NCI-H2196 (cell line): ENCODE measurements around the gene PRKD1.
A peak's percentile ranks its signal among the peaks of the same experiment; 100 is the strongest.
"Not testable (repeated sequence)": the region's sequence is repeated elsewhere in the genome, so short reads cannot be mapped to it uniquely, and the experiment has no call there.

Experiments
- DNase-seq: peaks from one replicate; lab custom pipeline; 2025; ENCODE audit not compliant: unreplicated experiment; lab: John Stamatoyannopoulos, UW

Gene PRKD1

DNA sequence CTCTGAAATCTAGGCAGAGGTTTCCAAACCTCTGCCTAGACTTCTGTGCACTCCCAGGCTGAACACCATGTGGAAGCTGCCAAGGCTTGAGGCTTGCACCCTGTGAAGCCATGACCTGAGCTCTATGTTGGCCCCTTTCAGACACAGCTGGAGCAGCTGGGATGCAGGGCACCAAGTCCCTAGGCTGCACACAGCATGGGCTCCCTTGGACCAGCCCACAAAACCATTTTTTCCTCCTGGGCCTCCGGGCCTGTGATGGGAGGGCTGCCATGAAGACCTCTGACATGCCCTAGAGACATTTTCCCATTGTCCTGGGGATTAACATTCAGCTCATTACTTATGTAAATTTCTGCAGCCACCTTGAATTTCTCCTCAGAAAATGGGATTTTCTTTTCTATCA lies 88.0 kb downstream of the PRKD1 start:
- not testable (repeated sequence) for DNase-seq

DNA sequence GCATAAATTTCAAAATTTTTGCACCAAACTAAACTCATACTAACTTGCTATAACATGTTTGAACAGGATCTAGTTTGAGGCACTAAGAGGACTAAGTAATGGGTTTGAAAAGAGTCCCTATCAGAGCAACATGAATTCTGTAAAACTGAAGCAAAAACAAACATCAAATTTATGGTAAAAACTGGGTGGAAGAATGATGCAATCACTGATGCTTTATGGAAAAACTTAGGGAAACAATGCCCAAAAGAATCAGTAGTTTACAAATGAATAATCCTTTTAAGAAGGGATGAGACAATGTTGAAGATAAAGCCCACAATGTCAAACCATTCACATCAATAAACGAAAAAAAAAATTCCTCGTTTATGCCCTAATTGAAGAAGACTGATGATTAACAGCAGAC lies 88.9 kb downstream of the PRKD1 start:
- DNase-seq = no peak

DNA sequence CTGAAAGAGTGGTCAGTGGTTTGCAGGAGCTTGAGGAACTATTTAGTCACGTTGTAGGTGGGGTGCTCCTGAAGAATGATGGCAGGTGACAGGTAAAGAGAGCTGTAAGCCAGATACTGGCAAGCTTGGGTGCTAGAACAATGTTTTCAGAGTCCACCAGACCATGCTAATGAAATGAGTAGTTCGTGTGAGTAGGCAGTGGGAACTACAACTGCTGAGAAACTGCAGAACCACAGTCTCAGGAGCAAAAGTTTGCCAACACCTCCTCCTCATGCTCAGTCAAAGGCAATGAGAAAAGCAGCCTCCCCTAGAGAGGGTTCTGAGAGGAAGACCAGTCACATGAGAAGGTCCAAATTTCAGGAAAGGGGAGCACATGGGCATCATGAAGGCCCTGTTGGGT lies 91.3 kb downstream of the PRKD1 start:
- no peak for DNase-seq

DNA sequence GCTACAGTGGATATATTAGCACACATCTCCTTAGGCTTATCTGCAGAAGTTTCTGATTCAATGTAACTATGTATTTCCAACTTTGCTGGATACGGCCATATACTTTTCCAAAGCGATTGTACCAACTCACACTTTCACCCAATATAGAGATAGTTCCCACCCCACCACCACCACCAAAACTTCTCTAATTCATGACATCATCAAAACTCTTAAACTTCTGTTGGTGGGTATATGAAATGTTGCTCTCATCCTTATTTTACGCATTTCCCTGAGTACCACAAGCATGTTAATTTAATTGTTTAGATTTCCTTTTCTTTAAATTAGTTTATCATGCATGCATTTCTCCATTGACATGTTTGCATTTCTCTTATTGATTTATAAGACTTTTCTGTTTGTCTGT lies 95.6 kb downstream of the PRKD1 start:
- DNase-seq = no peak

DNA sequence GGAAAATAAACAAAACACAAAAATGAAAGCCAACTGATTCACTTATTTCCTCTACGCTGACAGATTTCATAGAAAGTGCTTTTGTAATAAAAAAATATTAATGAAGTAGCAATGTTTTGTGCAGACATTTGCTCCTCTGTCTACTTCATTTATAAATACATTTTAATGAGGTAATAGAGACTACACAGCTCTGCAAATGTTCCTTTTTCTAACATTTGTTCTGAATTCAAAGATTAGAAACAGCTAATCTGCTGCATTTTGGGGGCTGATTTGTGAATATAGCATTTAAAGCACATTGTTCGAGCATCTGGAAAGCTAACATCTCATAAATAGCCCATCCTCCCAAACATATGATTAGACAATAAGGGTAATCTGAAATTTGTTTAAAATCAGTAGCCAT lies 97.8 kb downstream of the PRKD1 start:
- no peak for DNase-seq

DNA sequence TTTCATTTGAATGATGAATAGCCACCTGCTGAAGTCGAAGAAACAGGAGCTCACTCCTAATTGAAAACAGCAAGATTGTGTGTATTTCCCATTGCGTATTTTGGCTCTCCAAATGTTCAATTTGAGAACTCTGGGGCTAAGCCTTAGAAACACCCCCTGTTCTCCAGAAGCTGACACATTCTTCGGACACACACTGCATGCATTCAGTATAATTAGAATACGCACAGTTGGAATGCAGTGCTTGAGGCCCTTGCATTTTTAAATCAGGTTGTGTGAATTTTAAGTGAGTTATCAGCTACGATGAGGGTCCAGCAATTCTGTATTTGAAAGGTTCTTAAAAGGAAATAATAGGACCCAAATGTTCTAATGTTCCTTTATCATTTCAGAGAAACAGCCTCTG lies 103.8 kb downstream of the PRKD1 start:
- no peak for DNase-seq

DNA sequence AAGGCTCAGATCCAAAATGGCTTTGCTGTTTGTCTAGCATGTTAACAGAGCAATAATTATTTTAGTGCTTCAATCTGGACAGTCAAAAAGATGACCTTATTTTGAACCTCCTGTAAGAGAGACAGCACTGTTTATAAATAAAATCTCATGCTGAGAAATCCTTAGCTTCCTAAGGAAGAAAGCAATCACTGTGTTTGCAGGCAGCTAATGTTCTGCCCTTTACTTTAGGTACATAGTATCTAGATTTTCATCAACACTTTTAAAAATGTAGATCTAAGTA lies 105.3 kb downstream of the PRKD1 start:
- no peak for DNase-seq

DNA sequence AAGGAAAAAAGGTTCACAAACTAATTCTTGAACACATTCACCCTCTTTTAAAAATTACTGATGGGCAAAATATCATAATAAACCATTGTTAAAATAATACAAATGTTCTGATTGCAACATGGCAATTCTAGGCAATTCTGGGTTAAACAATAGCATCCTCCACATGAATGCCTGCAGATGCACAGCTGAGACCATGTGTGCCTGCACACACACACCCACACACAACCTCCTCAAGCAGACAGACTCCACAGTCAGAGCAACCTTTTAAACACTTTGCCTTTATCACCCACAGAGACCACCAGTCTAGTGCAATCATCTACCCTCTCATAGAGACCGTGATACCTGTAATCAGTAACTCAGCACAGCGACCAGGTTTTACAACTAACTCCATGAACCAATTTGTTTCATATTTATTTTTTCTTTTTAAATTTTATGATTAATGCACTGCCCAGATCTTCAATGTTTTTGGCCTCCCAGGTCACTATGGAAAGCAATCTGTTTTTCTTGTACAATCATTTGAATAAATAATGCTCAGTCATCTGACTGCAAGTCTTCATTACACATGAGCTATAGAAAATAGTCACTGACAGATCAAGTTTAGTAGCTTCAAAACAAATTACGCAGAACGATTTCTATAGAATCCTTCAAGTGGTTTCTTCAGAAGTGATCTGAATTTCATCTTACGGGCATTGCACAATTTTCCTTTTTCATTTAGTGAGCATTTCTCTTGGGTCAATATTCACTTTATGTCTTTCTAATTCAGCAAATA lies 105.8 kb downstream of the PRKD1 start:
- peak; percentile 77 for DNase-seq

DNA sequence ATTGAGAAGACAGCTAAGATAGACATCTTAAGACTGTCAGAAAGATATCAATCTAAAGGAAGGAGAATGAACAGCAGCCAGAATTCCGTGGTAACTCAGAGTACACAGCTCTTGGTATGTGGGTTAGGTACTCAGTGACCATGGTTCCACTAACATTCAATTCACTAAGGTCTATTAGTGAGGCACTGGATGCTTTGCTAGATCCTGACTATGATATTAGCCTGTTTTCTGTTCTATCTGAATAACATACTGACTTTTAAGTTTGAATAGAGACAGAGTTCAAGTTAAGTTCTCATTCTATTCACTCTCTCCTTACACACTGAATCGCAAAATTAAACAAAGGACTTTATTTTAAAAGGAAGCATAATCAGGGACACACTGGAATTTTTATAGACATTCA lies 106.4 kb downstream of the PRKD1 start:
- no peak for DNase-seq

DNA sequence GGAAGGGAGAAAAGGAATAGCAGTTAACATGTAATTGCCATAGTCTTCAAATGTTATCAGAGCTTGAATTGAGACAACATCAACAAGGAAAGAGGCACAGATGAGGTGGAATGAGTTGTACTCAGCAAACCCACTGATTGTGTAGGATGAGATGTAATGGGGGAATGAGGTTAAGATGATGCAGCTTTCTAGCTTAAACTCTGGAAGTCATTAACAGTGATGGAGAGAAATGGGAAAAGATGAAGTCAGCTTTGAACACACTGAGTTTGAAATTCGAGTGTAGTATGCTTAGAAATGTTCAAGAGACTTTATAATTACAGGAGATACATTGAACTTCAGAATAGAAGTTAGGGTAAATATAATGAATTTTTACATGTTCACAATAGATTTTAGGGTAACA lies 106.9 kb downstream of the PRKD1 start:
- no peak for DNase-seq

DNA sequence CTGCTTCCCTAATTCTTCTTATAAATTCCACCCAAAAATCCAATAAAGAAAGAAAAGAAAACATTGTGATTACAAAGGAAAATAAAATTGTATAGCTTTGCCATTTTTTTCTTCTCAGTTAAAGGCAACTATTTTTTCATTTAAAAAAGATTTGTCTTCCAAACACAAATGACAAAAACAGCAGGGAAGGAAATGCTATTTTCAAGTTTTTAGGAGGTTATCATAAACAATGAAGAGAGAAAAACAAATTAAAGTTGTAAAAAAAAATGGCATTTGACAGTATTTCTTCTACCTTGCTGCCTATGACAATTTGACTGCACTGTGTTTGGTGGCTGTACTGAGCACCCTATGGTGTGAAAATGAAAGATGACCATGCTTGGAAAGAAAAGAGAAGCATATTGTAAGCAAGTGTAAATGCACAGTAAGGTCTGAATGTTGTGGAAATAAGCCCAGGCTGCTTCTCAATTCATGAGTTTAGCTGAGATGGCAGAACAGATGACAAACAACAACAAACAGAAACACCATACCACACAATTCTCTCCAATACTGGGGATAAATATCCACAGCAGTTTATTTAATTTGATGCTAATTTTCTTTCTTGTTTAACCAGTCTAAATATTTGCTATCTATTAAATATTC lies 109.8 kb downstream of the PRKD1 start:
- DNase-seq = no peak

DNA sequence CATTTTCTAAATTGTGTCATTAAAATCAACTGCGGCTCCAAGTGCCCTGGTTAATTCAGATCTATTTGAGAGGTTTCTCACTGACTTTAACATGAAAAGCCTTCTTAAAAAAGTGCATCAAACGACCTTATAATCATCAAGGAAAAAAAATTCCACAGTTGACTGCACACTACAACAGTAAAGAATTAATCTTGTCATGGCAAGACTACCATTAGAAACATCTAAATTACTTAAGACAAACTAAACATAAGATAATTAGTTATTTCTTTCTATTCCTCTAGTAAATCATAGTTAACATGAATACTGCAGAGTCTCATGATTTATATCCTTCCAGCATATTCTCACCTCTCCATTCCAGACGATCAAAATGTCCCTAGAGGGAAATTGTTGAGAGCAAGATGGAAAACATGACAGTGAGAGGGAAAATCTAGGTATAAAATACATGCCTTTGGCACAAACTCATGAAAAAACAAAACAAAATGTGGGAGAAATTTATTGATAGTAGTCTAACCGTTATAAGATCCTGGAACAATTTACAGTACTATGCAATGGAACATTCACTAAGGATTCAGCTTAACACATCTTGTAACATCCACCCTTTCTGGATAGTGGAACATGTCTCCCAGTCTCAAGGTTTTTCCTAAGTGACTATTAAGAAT lies 112.5 kb downstream of the PRKD1 start:
- no peak for DNase-seq

DNA sequence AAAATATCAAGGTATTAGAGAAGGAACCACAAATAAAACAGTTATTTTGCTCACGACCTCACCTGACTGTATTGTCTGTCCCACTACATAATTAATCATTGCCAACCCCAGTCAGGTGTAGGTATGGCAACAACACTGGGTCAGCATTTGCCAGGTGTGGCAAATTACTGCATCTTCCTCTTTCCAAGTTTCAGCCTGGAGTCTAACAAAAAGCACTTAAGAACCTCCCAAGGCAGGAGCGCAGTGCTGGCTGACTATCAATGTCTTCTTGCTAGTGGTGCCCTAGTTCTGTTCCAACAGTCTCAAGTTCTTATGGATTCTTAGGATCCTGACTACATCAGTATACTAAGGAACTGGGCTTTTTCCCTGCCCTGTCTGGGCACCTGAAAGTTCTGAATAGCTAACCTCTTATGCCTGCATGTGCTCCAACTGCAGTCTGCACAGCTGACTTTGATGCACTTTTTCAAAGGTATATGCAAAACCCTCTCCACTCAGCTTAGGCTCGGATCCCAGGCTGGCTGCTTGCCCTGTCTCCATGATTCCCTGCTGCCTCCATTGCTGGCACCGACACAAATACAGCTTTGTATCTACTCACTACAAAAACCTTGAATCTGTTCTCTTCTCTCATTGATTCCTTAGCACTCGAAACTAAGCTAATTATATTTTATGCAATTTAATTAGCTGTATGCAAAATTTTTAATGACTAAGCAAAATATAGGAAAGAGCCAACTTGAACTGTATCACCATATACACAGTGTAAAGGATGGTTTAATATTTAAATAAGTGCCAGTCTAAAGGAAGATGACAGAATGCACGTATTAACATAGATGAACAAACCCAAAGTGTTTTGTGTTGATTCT lies 113.3 kb downstream of the PRKD1 start:
- DNase-seq = peak; percentile 68

DNA sequence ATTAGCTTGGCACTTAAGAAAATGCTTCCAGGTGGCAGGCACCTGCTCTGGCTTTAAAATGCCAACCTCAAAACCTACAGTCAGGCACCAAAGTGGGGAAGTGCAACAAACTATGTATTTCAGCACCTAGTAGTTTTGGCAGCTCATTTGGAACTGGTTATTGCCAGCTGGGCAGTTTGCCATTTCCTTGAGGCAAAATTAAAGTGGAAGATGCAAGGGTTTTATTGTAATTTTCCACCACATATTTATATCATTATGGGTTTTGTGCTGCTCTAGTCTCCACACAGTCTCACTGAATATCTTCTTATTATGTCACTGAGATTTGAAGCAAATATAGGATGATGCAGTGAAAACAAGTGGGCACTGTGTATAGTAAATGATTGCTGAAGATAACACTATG lies 117.0 kb downstream of the PRKD1 start:
- DNase-seq = peak; percentile 58

DNA sequence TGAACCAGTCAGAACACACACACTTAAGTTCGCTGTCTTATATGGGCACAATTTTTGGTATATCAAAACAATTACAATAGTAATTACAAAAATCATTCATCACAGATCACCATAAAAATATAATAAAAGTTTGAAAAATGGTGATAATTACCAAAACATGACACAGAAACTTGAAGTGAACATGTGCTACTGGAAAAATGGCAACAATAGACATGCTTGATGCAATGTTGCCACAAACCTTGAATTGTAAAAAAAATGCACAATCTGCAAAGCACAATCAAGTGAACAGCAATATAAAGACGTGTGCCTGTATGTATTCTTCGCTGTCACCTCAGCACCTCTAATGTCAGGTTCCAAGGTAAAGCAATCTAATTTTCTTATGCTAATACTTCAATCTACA lies 117.6 kb downstream of the PRKD1 start:
- DNase-seq = no peak

DNA sequence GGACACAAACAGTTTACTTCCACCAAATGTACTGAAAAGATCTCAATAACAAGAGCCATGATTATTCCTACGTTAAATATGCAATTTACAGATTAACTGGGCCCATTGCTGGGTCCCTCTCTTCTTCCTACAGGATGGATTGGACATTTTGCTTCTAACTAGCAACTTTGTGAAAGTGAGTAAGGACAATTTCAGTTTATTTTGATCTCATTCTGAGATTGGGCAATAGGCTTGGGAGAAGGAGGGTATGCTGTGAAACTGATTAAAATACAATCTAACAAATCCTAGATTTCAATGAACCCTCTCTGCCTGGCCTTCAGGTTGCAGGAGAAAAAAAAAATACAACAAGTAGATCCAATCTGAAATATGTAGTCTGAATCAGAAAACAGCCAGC lies 121.5 kb downstream of the PRKD1 start:
- DNase-seq = no peak

DNA sequence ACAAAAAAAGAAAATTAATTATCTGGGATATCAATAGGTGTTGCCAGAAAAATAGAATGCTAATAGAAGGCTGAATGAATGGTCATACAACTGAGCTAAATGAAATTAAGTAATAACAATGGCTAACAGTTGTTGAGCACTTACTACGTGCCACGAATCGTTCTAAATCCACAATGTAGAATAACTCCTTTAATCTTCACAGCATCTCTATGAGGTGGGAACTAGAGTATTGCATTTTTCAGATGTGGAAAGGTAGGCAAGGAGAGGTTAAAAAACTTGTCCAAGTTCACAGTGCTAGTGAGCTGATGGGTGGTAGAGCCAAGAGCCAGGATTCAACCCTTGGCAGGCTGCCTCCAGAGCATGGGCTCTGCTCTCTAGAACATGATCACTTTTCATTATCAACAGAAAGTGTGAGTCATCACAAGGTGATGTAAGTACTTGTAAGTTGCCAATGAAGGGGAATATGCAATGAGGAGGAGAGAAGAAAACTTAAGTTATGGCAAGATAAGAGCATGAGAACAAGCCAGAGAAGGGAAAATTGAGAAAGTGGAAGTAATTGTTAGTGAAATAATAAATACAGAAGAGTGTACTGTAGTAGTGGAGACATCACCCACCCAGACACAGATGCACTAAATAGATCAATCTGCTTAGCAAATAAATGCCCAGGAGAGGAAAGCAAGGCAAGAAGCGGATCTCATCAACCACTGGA lies 122.1 kb downstream of the PRKD1 start:
- peak; percentile 84 for DNase-seq

DNA sequence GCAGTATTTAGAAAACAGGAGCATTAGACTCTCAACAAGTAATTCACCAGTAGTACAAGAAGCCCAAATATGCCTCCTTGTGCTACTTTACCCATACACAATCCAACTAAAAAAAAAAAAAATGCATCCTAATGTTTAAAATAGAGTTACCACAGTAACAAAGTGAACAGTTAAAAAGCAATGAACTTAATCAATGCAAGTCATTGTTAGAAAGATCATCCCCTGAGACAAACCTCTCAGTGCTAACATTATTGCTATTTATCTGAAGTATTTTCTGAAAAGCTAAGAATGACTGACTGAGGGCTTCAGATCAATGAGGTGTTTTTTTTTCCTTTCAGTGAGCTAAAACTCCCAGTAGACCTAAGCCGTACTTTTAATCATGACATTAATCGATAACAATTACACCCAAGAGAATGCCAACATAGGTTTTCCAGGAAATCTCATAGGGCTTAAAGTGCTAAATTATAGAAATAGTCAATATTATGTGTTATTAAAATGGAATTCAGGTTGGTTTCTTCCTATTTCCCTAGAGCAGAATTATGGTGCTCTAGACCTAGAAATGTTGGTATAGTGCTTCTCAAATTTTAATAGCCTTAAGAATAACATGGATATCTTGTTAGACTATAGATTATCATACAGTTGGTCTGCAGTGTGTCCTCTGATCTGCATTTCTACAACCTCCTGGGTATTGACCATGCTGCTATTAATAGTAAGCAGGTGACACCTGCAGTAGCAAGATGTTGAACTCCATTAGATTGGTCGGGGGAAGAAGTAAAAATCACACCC lies 123.0 kb downstream of the PRKD1 start:
- no peak for DNase-seq

DNA sequence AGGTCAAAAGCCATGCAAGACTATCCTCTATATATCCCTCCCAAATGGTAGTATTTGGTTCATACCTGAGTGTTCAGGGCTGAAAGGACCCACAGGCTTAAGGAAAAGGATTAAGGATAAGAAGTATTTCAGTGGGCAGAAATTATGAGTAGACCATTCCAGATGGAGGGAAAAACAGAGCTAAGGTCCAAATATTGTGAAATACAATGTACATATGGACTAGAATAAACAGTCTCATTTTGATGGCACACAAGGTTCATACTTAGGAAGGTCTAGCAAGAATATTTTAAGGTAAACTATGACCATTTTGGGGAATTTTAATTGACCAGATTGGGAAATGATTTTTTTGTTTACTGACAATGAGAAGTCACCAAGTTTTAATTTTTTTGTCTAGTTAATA lies 124.6 kb downstream of the PRKD1 start:
- DNase-seq = no peak

DNA sequence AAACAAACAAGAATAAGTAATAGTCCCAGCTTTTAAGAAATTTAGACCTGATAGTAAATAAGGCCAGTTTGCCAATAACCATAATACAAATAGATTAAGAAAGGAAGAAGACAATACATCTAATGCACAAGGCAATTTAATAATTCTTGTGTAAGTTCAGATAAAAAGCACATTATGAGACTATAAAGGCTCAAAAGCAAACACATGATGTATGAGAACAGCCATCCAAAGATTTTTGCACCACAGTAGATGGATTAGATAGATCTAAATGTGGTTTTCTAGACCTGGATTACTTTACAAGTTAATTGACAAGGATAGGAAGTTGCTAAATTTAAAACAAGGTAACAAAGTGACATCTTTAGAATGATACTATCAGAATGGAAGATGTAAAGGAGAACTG lies 125.4 kb downstream of the PRKD1 start:
- no peak for DNase-seq
